Raji (cell line): ENCODE measurements around the gene TRIM65.

Source experiments
- POLR2A ChIP-seq: IDR thresholded peaks from 2 replicates; pipeline ENCODE4 v1.6.1; 2011; ENCODE audit warnings: low read depth, low read length, control low read depth; ENCODE audit not compliant: insufficient read depth

The TRIM65 gene

DNA sequence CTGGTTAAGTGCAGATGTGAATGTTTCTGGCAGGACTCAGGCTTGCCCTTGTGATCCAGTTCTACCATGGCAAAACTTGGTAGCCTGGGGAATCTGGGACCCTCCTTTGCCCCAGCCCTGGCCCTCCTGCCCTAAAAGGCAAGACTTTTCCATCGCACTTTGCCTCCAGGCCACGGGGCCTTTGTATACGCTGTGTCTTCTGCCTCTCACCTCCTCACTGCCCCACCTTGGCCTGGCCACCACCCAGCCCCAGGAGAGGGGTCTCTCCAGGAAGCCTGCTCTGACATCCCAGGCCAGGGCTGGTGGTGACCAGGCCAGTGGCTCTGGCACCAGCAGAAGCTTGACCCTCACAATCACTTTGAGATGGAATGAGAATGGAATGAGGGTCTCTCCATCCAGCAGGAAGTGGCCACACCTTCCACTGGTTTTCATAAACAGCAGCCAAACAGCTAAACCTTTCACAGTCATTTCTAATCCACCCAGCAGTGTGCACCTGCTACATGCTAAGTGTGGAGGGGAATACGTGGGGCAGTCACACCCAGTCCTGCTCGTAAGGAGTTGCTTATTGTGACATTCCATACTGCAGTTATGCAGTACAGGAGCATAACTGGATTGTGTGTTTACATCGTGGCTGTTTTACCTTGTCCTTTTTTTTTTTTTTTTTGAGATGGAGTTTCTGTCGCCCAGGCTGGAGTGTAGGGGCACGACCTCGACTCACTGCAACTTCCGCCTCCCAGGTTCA lies 9.6 kb upstream of the TRIM65 start:
- no peak for TF ChIP-seq POLR2A

DNA sequence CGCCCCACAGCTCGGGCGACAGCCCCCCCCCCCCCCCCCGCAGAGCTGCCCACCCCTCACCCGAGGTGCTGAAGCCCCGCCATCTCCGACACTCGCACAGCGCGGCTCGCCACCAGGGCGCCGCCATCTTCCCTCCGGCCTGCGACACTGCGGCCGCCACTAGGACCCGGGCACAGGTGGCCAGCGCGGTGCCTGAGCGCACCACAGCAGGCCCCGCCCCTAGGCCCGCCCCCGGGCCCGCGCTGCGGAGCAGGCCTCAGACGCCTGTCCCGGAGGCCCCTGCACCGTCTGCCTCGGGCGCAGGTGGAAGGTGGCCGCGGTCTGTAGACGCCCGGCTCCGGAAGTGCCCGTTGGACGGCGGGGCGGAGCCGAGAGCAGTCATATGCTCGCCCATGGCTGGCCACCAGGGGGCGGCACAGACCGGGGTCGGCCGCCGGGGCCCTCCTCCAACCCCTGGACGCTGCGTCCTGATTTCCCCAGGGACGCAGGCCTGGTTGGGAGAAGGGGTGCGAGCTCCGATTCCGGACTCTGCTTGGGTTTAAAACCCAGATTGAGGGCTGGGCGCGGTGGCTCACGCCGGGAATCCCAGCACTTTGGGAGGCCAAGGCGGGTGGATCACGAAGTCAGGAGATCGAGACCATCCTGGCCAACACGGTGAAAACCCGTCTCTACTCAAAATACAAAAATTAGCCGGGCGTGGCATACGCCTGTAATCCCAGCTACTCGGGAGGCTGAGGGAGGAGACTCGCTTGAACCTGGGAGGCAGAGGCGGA lies 8.2 kb upstream of the TRIM65 start, which contains the start of gene MRPL38:
Gene MRPL38, minus strand, starts transcription at position 136 of the 773 bp plus-strand sequence. Its CDS starts 9 bp downstream, at position 127.
- peak; percentile 85 for TF ChIP-seq POLR2A

DNA sequence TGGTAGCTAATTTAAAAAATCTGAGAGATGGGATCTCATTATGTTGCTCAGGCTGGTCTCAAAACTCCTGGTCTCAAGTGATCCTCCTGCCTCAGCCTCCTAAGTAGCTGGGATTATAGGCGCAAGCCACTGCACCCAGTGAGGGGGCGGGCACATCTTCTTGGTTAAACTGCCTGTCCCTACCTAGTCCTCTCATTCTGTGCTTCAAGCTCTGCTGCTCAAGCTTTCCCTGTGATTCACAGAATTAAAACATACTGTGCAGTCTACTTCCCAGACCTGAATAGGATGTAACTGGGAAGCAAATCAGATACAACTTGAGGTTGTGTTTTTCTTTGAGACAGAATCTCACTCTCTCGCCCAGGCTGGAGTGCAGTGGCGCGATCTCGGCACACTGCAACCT lies 5.7 kb upstream of the TRIM65 start:
- TF ChIP-seq POLR2A: no peak

DNA sequence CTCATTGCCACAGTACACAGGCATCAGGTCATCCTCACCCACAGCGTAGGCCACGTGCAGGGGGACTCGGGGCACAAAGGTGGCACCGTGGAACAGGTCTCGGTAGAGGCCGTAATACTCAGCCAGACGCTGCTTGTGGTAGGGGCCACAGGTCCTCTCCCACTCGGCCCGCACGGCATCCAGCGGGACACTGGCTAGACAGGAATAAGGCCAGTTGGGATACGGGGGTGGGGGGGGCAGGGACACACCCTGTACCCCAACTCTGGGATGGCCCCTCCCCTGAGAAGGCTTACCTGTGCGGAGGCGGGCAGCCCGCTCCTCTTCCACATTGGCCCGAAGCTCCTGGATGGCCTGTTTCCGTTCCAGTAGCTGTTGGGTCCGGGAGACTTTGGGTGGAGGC lies 5.0 kb upstream of the TRIM65 start:
- TF ChIP-seq POLR2A: no peak

DNA sequence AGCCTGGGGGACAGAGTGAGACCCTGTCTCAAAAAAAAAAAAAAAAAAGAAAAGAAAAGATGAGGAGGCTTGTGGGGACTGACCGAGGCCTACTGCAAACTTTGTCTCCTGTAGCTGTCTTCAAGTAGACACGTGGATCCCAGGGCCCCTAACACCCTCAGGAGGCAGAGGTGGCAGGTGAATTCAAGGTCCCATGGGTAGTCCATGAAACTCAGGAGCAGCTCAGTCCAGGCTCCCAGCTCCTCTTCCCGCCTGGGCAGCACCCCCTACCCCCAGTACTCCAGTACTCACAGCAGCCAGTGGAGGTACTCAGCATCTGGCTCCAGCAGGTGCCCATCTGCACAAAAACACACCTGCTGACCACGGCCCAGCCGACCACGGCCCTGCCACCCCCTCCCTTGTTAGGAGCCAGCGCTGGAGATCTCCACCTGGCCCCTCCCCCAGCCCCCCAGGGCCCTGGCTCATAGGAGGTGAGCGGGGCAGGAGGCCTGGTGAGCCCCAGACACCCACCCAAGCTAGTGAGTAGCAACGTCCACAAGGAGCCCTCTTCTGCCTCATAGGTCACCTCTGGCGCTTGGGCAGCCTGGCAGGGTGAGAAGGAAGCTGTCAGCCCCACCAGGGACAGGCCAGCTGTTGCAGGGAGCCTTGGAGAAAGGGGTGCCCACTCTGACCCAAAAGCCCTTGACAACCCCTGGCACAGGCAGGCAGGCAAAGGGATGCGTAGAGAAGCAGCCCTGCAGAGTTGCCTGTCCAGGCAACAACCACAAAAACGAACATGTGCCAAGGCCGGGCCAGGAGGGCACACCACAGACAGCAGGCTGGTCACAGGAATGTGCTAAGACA lies 4.2 kb upstream of the TRIM65 start:
- TF ChIP-seq POLR2A: no peak

DNA sequence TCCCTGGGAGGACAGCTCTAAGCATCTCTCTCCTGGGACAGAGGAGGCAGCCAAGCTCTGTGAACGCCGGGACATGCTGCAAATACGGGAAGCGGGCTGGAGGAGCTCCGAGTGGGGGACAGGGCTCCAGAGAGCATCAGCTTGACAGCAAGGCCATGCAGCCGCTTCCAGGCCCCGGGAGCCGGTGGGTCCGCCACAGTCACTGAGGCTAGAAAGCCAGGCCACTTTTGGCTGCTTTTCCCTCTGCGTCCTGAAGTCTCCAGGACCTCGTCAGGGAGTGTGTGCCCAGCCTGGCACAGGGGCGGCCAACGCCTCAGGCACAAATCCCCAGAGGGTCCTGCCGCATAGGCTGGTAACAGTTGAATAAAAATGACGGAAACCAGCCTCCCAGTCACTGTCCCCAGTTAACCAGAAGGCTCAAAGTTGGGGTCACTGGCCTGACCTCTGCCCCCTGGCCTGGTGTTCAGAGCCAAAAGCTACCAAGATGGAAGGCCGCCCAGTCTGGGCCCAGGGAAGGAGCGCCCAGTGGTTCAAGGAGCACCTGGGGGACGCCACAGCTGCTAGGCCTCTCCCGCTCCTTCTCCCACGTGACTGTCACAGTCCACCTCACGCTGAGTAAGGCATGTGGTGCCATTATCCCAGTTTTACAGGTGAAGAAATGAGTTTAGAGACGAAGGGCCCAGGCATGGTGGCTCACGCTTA lies 3.2 kb upstream of the TRIM65 start:
- no peak for TF ChIP-seq POLR2A

DNA sequence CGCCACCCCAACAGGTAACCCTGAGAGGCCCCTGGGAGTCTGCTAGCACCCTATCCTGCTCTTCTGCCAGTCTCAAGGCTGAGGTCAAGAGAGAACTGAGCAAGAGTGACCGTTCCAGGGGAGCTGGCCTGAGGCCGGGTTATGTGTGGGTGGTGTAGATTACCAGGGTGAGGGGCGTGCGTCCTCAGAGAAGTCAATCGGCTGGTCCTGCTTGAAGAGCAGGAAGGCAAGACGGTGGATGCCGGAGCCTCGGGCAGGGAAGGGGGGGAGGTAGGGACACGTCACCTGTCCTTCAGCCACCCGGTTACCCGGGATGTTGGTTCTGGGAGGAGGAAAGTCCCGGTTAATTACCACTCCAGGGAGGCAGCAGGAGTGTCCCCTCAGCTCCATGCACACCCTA lies 2.6 kb upstream of the TRIM65 start:
- no peak for TF ChIP-seq POLR2A

DNA sequence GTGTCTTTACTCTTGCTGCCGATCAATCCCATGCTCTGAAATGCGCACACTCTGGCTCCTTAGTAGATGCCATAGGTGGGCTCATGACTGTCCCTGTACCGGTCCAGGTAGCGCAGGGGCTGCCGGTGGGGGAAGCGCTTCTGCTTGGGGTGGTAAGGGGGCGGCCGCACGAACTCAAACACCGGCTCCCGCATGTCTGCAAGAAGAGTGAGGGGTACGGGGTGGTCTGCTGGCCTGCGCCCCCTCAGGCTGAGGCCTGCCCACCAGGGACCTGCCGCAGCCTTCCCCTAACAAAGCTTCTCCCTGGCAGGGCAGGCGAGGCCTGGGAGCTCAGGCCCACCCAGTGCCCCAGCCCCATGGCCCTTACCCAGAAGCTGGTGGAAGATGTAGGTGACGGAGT lies 2.0 kb upstream of the TRIM65 start:
- no peak for TF ChIP-seq POLR2A

DNA sequence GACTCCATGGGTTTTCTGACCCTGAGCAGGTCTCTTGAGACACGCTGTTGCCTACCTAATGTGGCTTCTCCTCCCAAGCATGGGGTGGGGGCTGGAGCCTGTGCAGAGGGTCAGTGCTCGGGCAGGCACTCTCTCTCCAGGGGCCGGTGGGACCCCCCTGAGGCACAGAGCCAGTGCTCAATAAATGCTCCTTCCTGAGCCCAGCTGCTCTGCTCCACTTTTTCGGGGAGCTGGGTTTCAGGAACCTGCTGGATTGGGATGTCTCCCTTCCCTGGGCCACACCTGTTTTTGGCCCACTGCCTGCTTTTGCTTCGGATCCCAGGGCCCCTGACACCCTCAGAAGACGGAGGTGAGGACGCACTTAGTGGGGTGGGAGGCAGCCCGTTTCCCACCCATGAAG lies 1.3 kb upstream of the TRIM65 start:
- TF ChIP-seq POLR2A: no peak

DNA sequence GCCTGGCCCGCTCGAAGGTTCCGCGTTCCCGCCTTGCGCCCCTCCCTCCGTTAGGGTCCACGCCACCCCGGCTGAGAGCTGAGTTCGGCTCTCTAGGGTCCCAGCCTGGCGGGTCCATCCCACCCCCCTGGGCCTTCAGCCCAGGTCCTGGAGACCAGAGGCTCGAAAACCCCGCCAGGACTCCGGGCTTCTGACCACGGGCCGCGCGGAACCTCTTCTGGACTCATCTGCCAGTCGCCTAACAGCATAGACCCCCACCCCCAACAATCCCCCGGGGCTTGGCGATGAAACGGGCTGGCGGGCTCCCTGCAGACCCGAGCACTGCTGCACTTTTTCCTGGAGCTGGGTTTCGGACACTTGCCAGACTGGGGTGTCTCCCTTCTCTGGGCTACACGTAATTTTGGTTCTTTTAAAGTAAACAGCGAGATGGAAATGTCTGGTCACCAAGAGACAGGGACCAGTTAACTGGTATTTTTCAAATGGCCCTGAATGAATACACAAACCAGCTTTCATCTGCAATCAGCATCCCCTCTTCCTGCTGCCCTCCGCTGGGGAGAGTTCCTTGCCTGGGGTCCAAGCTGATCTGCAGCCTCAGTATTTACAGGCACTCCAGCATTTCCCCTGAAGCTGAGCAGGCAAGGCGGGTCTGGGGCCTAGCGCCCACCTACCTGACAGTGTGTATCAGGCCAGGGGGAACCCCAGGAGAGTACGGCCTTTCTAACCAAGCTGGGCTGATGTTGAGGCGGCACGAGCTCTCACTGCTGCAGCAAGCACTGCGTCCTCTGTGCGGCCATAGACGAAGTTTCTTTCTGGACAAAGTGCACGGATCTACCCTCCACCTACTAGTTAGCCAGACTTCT lies 639 bp upstream of the TRIM65 start:
- TF ChIP-seq POLR2A: no peak

DNA sequence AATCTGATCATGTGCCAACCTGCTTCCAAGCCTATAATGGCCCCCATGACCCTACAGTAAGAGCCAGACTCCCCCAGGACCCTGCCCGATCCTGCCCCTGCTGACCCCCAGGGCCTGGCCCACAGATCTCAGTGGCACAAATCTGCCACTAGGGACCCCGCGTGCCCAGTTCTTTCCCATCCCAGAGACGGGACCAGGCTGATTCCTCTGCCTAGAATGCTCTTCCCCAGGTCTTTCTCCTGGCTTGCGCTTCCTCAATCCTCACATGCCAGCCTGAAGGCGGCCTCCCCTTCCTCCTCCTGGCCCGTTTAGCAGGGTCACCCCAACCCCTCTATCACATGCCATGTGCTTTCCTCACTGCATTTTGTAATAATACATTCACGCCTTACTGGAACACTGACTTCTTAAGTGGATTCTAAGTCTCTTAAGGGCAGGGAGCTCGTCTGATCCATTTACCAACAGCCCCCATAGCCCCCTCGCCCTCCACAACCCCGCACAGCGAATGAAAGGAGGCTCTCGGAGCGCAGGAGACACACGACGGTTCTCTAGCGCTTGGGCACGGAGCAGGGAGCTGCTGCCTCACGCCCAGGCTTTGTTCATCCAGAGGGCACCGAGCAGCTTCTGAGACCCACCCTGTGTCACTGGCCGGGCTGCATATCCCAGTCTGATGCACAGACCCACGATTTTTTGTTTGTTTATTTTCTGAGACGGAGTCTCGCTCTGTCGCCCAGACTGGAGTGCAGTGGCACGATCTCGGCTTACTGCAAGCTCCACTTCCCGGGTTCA lies 1.2 kb downstream of the TRIM65 start:
- 0 out of 2 replicates have a peak, but pooled peaks have one; percentile 9 for TF ChIP-seq POLR2A

DNA sequence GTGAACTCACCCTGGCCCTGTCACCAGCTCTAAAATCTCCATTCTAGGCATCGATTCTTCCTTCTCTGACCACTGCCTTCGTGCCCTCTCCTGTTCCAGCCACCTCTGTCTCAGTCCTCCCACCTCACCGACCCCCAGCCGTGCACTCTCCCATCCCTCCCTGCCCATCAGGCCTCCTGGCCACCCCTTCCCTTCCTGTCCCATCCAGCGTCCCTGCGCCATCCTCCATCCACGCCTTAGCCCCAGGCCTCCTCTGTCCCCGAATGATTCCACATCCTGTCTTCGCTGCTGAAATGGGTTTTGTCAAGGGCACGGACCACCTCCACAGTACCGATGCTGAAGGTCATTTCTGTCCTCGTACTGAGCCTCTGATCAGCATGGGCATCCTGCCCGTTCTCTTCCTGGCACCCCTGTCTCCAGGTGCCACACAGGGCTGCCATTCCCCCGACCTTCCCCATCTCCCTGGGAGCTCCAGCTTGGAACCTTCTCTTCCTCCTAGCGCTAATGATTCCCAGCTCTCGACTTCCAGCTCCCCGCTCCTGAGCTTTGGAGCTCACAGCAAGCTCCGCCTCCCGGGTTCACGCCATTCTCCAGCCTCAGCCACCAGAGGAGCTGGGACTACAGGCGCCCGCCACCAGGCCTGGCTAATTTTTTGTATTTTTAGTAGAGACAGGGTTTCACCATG lies 2.6 kb downstream of the TRIM65 start:
- TF ChIP-seq POLR2A: no peak
